ENCODE results near the gene GOLPH3. TPM values are rescaled to one million over a fixed set of nuclear protein-coding genes. Genes with fewer than 3 reads are reported as not detected.

The GOLPH3 gene
- total and polyA plus RNA-seq, 9 donors, result 40.3 to 71.9 (median 55.5) TPM

GRCh38 chr5:32157078-32157477, 17.0 kb downstream of the GOLPH3 start:
- Histone ChIP-seq H3K9me3 (replicated peaks; ENCODE audit: control insufficient read depth, low read depth, low read length) (no peaks in the 10 kb centered on the region), H3K36me3 (ENCODE audit: control insufficient read depth, insufficient read depth, low read length) (peaks cover 3% of the 10 kb centered on the region), H3K27ac (ENCODE audit: low read length) (no peak overlapping the region), H3K4me1 (ENCODE audit: control insufficient read depth, insufficient read depth, low read length) (no peaks in the 10 kb centered on the region), H3K4me3 (ENCODE audit: low read length) (no peak overlapping the region), H3K27me3 (ENCODE audit: control insufficient read depth, insufficient read depth, low read length) (no peaks in the 10 kb centered on the region)
- 53% methylated on average over 3 of the region's 4 CpGs for WGBS (ENCODE audit: insufficient coverage)
- no peak for DNase-seq

GRCh38 chr5:32156635-32157034, 17.5 kb downstream of the GOLPH3 start:
- H3K4me1 ChIP-seq (ENCODE audit: control insufficient read depth, insufficient read depth, low read length), result no peaks in the 10 kb centered on the region
- no peak overlapping the region for H3K4me3 ChIP-seq (ENCODE audit: low read length)
- H3K27me3 ChIP-seq (ENCODE audit: control insufficient read depth, insufficient read depth, low read length), result no peaks in the 10 kb centered on the region
- 100% methylated on average over 5 of the region's 9 CpGs for WGBS (ENCODE audit: insufficient coverage)
- peaks cover 3% of the 10 kb centered on the region for H3K36me3 ChIP-seq (ENCODE audit: control insufficient read depth, insufficient read depth, low read length)
- H3K27ac ChIP-seq (ENCODE audit: low read length), result no peak overlapping the region
- DNase-seq, result no peak
- no peaks in the 10 kb centered on the region for H3K9me3 ChIP-seq (replicated peaks; ENCODE audit: control insufficient read depth, low read depth, low read length)

- no peak for DNase-seq
- Histone ChIP-seq H3K9me3 (replicated peaks; ENCODE audit: control insufficient read depth, low read depth, low read length) (no peaks in the 10 kb centered on the region), H3K4me1 (ENCODE audit: control insufficient read depth, insufficient read depth, low read length) (no peaks in the 10 kb centered on the region), H3K27ac (ENCODE audit: low read length) (no peak overlapping the region), H3K27me3 (ENCODE audit: control insufficient read depth, insufficient read depth, low read length) (no peaks in the 10 kb centered on the region), H3K4me3 (ENCODE audit: low read length) (no peak overlapping the region), H3K36me3 (ENCODE audit: control insufficient read depth, insufficient read depth, low read length) (peaks cover 3% of the 10 kb centered on the region)
- WGBS (ENCODE audit: insufficient coverage), result no CpG with 5 or more reads among the region's 2 CpGs
These were observed 18.9 kb downstream of the GOLPH3 start for GRCh38 chr5:32155211-32155610.

- H3K9me3 ChIP-seq (replicated peaks; ENCODE audit: control insufficient read depth, low read depth, low read length), result no peaks in the 10 kb centered on the region
- H3K4me1 ChIP-seq (ENCODE audit: control insufficient read depth, insufficient read depth, low read length), result no peaks in the 10 kb centered on the region
- H3K36me3 ChIP-seq (ENCODE audit: control insufficient read depth, insufficient read depth, low read length), result peaks cover 8% of the 10 kb centered on the region
- no peaks in the 10 kb centered on the region for H3K27me3 ChIP-seq (ENCODE audit: control insufficient read depth, insufficient read depth, low read length)
- peak; percentile 25 for DNase-seq
- no peak overlapping the region for H3K4me3 ChIP-seq (ENCODE audit: low read length)
- no peak overlapping the region for H3K27ac ChIP-seq (ENCODE audit: low read length)
- WGBS (ENCODE audit: insufficient coverage), result no CpG with 5 or more reads among the region's 3 CpGs
These were observed 20.4 kb downstream of the GOLPH3 start for GRCh38 chr5:32153723-32154122.

- H3K4me1 ChIP-seq (ENCODE audit: control insufficient read depth, insufficient read depth, low read length), result no peaks in the 10 kb centered on the region
- no peaks in the 10 kb centered on the region for H3K27me3 ChIP-seq (ENCODE audit: control insufficient read depth, insufficient read depth, low read length)
- peaks cover 6% of the 10 kb centered on the region for H3K36me3 ChIP-seq (ENCODE audit: control insufficient read depth, insufficient read depth, low read length)
- no peak overlapping the region for H3K27ac ChIP-seq (ENCODE audit: low read length)
- H3K9me3 ChIP-seq (replicated peaks; ENCODE audit: control insufficient read depth, low read depth, low read length), result no peaks in the 10 kb centered on the region
- no peak overlapping the region for H3K4me3 ChIP-seq (ENCODE audit: low read length)
- DNase-seq, result no peak
- WGBS (ENCODE audit: insufficient coverage), result 80% methylated on average over 2 of the region's 6 CpGs
These were observed 22.9 kb downstream of the GOLPH3 start for GRCh38 chr5:32151198-32151597.

- Histone ChIP-seq H3K27me3 (ENCODE audit: control insufficient read depth, insufficient read depth, low read length) (no peaks in the 10 kb centered on the region), H3K27ac (ENCODE audit: low read length) (no peak overlapping the region), H3K9me3 (replicated peaks; ENCODE audit: control insufficient read depth, low read depth, low read length) (no peaks in the 10 kb centered on the region), H3K4me1 (ENCODE audit: control insufficient read depth, insufficient read depth, low read length) (peaks cover 2% of the 10 kb centered on the region), H3K36me3 (ENCODE audit: control insufficient read depth, insufficient read depth, low read length) (peaks cover 6% of the 10 kb centered on the region), H3K4me3 (ENCODE audit: low read length) (no peak overlapping the region)
- no CpG with 5 or more reads among the region's 1 CpG for WGBS (ENCODE audit: insufficient coverage)
- DNase-seq, result peak; percentile 51
These were observed 23.8 kb downstream of the GOLPH3 start for GRCh38 chr5:32150366-32150765.

- Histone ChIP-seq H3K27me3 (ENCODE audit: control insufficient read depth, insufficient read depth, low read length) (no peaks in the 10 kb centered on the region), H3K27ac (ENCODE audit: low read length) (no peak overlapping the region), H3K4me1 (ENCODE audit: control insufficient read depth, insufficient read depth, low read length) (peaks cover 12% of the 10 kb centered on the region), H3K36me3 (ENCODE audit: control insufficient read depth, insufficient read depth, low read length) (peaks cover 6% of the 10 kb centered on the region), H3K4me3 (ENCODE audit: low read length) (no peak overlapping the region), H3K9me3 (replicated peaks; ENCODE audit: control insufficient read depth, low read depth, low read length) (no peaks in the 10 kb centered on the region)
- 80% methylated on average over 2 of the region's 4 CpGs for WGBS (ENCODE audit: insufficient coverage)
- DNase-seq, result no peak
These were observed 26.2 kb downstream of the GOLPH3 start for GRCh38 chr5:32147959-32148358.

GRCh38 chr5:32147236-32147635, 26.9 kb downstream of the GOLPH3 start:
- whole genome bisulfite sequencing (ENCODE audit: insufficient coverage), result no CpG with 5 or more reads among the region's 3 CpGs
- H3K27ac ChIP-seq (ENCODE audit: low read length), result no peak overlapping the region
- no peaks in the 10 kb centered on the region for H3K27me3 ChIP-seq (ENCODE audit: control insufficient read depth, insufficient read depth, low read length)
- H3K36me3 ChIP-seq (ENCODE audit: control insufficient read depth, insufficient read depth, low read length), result peaks cover 6% of the 10 kb centered on the region
- no peak for DNase-seq
- H3K9me3 ChIP-seq (replicated peaks; ENCODE audit: control insufficient read depth, low read depth, low read length), result no peaks in the 10 kb centered on the region
- H3K4me1 ChIP-seq (ENCODE audit: control insufficient read depth, insufficient read depth, low read length), result peaks cover 12% of the 10 kb centered on the region
- no peak overlapping the region for H3K4me3 ChIP-seq (ENCODE audit: low read length)

- WGBS (ENCODE audit: insufficient coverage), result 60% methylated on average over 1 of the region's 2 CpGs
- no peaks in the 10 kb centered on the region for H3K9me3 ChIP-seq (replicated peaks; ENCODE audit: control insufficient read depth, low read depth, low read length)
- DNase-seq, result no peak
- H3K27me3 ChIP-seq (ENCODE audit: control insufficient read depth, insufficient read depth, low read length), result no peaks in the 10 kb centered on the region
- peaks cover 6% of the 10 kb centered on the region for H3K36me3 ChIP-seq (ENCODE audit: control insufficient read depth, insufficient read depth, low read length)
- no peak overlapping the region for H3K4me3 ChIP-seq (ENCODE audit: low read length)
- no peak overlapping the region for H3K27ac ChIP-seq (ENCODE audit: low read length)
- peaks cover 12% of the 10 kb centered on the region for H3K4me1 ChIP-seq (ENCODE audit: control insufficient read depth, insufficient read depth, low read length)
These were observed 28.7 kb downstream of the GOLPH3 start for GRCh38 chr5:32145378-32145777.

- Histone ChIP-seq H3K36me3 (ENCODE audit: control insufficient read depth, insufficient read depth, low read length) (peaks cover 6% of the 10 kb centered on the region), H3K27me3 (ENCODE audit: control insufficient read depth, insufficient read depth, low read length) (no peaks in the 10 kb centered on the region), H3K4me1 (ENCODE audit: control insufficient read depth, insufficient read depth, low read length) (peaks cover 12% of the 10 kb centered on the region), H3K27ac (ENCODE audit: low read length) (no peak overlapping the region), H3K9me3 (replicated peaks; ENCODE audit: control insufficient read depth, low read depth, low read length) (no peaks in the 10 kb centered on the region), H3K4me3 (ENCODE audit: low read length) (no peak overlapping the region)
- DNase-seq, result no peak
- no CpG with 5 or more reads among the region's 5 CpGs for WGBS (ENCODE audit: insufficient coverage)
These were observed 29.5 kb downstream of the GOLPH3 start for GRCh38 chr5:32144378-32145207.

All from muscle of leg (tissue), 11 donors.